Measurements from ENCODE around the gene LNX1.

GRCh38 chr4:53576676-53577372, 14.5 kb downstream of the LNX1 start:
- no peak for TF ChIP-seq POLR2AphosphoS5 (IDR thresholded peaks at IDR 0.05; ENCODE audit: low read depth)
- TF ChIP-seq CTCF (IDR thresholded peaks at IDR 0.05; ENCODE audit: insufficient read depth, low read length), result no peak

Measured in HL-60 (cell line).